IMR-90 (cell line): Measurements from ENCODE around the gene PMP22. TPM values are rescaled to one million over a fixed set of nuclear protein-coding genes. Genes with fewer than 3 reads are reported as not detected.

Source experiments
- CTCF ChIP-seq: conservative IDR thresholded peaks from 2 replicates; pipeline ENCODE4 v1.5.1; 2012; ENCODE audit warnings: mild to moderate bottlenecking, low read depth, low read length, improper control_type of control experiment
- polyA plus RNA-seq, 3 experiments: library from polyadenylated mRNA; depleted of rRNA; stranded (reverse); fragments of >200 nt; gene quantifications; 2 replicates each; pipeline ENCODE4 v1.2.3, GENCODE V29; 2012; ENCODE audit warnings: low replicate concordance in 1 of 3
- total RNA-seq: library from RNA; depleted of rRNA; stranded (reverse); fragments of >200 nt; gene quantifications from 2 replicates; pipeline ENCODE4 v1.2.3, GENCODE V29; 2012

The PMP22 gene
- total and polyA plus RNA-seq, 2 of the 4 experiments (the other 2 are of a cell fraction), result 33.5 to 72.8 TPM

- TF ChIP-seq CTCF, result peak; percentile 24; the same call in 1 of the 2 replicates
Measured at GRCh38 chr17:15261258-15261801, 3.8 kb downstream of the PMP22 start (continued).
